HEK293 (cell line): Measurements from ENCODE around the gene CACNA1C.

ENCODE experiments used
- CTCF ChIA-PET: fragments of 350-600 bp; formaldehyde crosslinking; extraction: SDS; loops from one replicate; lab custom pipeline; 2021; ENCODE audit warnings: antibody characterized with exemption; lab: Yijun Ruan, JAX
- POLR2A ChIA-PET: fragments of 300-600 bp; formaldehyde crosslinking; extraction: SDS; loops from one replicate; lab custom pipeline; 2020; ENCODE audit warnings: antibody characterized with exemption, inconsistent platforms; lab: Yijun Ruan, JAX
- H3K27ac ChIP-seq: fragments of 200-500 bp; sonication (Bioruptor generic); 2 replicates; pipeline ENCODE4 v1.5.1; 2014; ENCODE audit warnings: low read depth, low read length, control low read depth, inconsistent platforms; ENCODE audit errors: extremely low read depth
- H3K36me3 ChIP-seq, 2 experiments: fragments of 200-500 bp in 1 of 2; sonication (Bioruptor generic) in 1 of 2; 1 replicate in 1 of 2; 2 replicates in 1 of 2; pipeline ENCODE4 v1.5.1; 2014 to 2017; ENCODE audit warnings: inconsistent platforms in 2 of 2, low read length in 2 of 2; ENCODE audit not compliant: control insufficient read depth in 2 of 2, insufficient read depth in 1 of 2
- H3K4me1 ChIP-seq: fragments of 200-500 bp; sonication (Bioruptor generic); 2 replicates; pipeline ENCODE4 v1.5.1; 2014; ENCODE audit warnings: mild to moderate bottlenecking, low read length, inconsistent platforms; ENCODE audit not compliant: control insufficient read depth, insufficient read depth
- H3K4me3 ChIP-seq: 2 replicates; pipeline ENCODE4 v1.5.1; 2011; ENCODE audit warnings: low read depth, mild to moderate bottlenecking, control low read depth, low read length, moderate library complexity
- H3K9me3 ChIP-seq: fragments of 200-500 bp; sonication (Bioruptor generic); 2 replicates; pipeline ENCODE4 v1.5.1; 2014; ENCODE audit warnings: low read depth, low read length, inconsistent platforms; ENCODE audit not compliant: control insufficient read depth, insufficient read depth
- MEIS1 ChIP-seq: sonication (generic); formaldehyde crosslinking; IDR thresholded peaks from 2 replicates; pipeline ENCODE4 v1.8.1; 2022; ENCODE audit warnings: missing genetic modification reagents, mild to moderate bottlenecking, borderline replicate concordance
- ZBTB48 ChIP-seq: fragments of 450-650 bp; formaldehyde crosslinking; IDR thresholded peaks from 2 replicates; pipeline ENCODE4 v1.5.1; 2016; ENCODE audit warnings: missing biosample characterization, missing genetic modification characterization
- ZNF214 ChIP-seq: fragments of 450-650 bp; formaldehyde crosslinking; IDR thresholded peaks from 2 replicates; pipeline ENCODE4 v1.5.1; 2017; ENCODE audit warnings: missing biosample characterization, mild to moderate bottlenecking, missing genetic modification characterization, borderline replicate concordance
- ZNF366 ChIP-seq: fragments of 450-650 bp; formaldehyde crosslinking; conservative IDR thresholded peaks from 2 replicates; pipeline ENCODE4 v1.5.1; 2016; ENCODE audit warnings: missing biosample characterization, missing genetic modification characterization
- ZNF555 ChIP-seq: fragments of 450-650 bp; formaldehyde crosslinking; conservative IDR thresholded peaks from 2 replicates; pipeline ENCODE4 v1.5.1; 2017; ENCODE audit warnings: missing biosample characterization, mild to moderate bottlenecking, missing genetic modification characterization, inconsistent platforms
- ZNF707 ChIP-seq: fragments of 450-650 bp; formaldehyde crosslinking; IDR thresholded peaks from 2 replicates; pipeline ENCODE4 v1.5.1; 2016; ENCODE audit warnings: missing biosample characterization, missing genetic modification characterization
- ZNF785 ChIP-seq: fragments of 450-650 bp; formaldehyde crosslinking; IDR thresholded peaks from 2 replicates; pipeline ENCODE4 v1.5.1; 2016; ENCODE audit warnings: missing biosample characterization, missing genetic modification characterization
- ZXDB ChIP-seq: fragments of 450-650 bp; formaldehyde crosslinking; IDR thresholded peaks from 2 replicates; pipeline ENCODE4 v1.5.1; 2016; ENCODE audit warnings: missing biosample characterization, missing genetic modification characterization
- TF ChIP-seq, protein P1 (sequence below): fragments of 450-650 bp; formaldehyde crosslinking; IDR thresholded peaks from 2 replicates; pipeline ENCODE4; 2016; ENCODE audit warnings: missing biosample characterization, missing genetic modification characterization
- TF ChIP-seq, protein P2 (sequence below): fragments of 450-650 bp; formaldehyde crosslinking; IDR thresholded peaks from 2 replicates; pipeline ENCODE4 v1.5.1; 2017; ENCODE audit warnings: missing biosample characterization, missing genetic modification characterization
- TF ChIP-seq, protein P3 (sequence below): fragments of 450-650 bp; formaldehyde crosslinking; IDR thresholded peaks from 2 replicates; pipeline ENCODE4 v1.5.1; 2016; ENCODE audit warnings: missing biosample characterization, missing genetic modification characterization, borderline replicate concordance
- TF ChIP-seq, protein P4 (sequence below): fragments of 450-650 bp; formaldehyde crosslinking; IDR thresholded peaks from 2 replicates; pipeline ENCODE4 v1.5.1; 2016; ENCODE audit warnings: missing biosample characterization, missing genetic modification characterization
- TF ChIP-seq, protein P5 (sequence below): fragments of 450-650 bp; formaldehyde crosslinking; IDR thresholded peaks from 2 replicates; pipeline ENCODE4 v1.5.1; 2016; ENCODE audit warnings: missing biosample characterization, missing genetic modification characterization
- TF ChIP-seq, protein P6 (sequence below): fragments of 450-650 bp; formaldehyde crosslinking; IDR thresholded peaks from 2 replicates; pipeline ENCODE4 v1.5.1; 2016; ENCODE audit warnings: missing biosample characterization, missing genetic modification characterization

Gene CACNA1C

DNA sequence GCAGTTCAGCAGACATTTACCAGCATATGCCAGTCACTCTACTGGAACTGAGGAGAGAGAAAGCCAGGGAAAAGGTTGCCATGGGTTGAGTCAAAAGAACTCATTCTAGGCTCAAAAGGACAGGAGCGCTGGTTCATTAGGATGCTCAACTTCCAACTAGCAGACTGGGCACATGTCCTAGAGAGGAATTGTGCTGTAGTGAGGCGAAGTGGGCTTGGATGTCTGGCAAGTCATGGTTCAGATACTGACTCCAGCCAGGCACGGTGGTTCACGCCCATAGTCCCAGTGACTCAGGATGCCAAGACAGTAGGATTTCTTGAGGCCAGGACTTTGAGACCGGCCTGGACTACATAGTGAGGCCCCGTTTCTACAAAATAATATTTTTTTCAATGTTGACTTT is 281.5 kb downstream of the CACNA1C start (continued):
- TF ChIP-seq, protein P1, sequence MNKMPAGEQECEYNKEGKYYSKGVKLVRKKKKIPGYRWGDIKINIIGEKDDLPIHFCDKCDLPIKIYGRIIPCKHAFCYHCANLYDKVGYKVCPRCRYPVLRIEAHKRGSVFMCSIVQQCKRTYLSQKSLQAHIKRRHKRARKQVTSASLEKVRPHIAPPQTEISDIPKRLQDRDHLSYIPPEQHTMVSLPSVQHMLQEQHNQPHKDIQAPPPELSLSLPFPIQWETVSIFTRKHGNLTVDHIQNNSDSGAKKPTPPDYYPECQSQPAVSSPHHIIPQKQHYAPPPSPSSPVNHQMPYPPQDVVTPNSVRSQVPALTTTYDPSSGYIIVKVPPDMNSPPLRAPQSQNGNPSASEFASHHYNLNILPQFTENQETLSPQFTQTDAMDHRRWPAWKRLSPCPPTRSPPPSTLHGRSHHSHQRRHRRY (tag by site-specific recombination), result no peak
- no peak for TF ChIP-seq ZNF366 (tag by site-specific recombination)
- TF ChIP-seq, all 188 proteins: peak for 0

DNA sequence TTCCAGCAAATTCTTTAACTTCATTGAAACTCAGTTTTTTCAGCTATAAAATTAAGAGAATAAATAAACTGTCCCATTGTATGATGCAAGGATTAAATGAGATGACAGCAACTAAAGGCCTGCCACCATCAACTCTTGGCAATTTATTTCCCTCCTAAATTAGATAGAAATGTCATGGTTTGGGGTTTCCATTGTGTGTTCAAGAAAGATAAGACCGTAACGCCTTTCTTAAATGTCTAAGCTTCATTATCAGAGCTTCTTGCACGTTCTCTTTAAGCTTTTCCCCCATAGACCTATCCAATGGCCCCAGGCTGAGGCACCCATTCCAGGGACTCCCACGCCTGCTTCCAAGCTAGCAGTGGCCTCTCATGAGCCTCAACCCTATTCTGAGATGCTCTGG is 281.9 kb downstream of the CACNA1C start:
- ChIA-PET POLR2A (no interaction called here), CTCF (interaction anchor here (0.8 to 1.0 kb wide), 2 partner anchors 25 to 277 kb away, joined by 3 read pairs; no protein-coding TSS in a partner anchor)
- Histone ChIP-seq H3K9me3 (no peaks in the 10 kb centered on the region), H3K4me3 (no peak overlapping the region), H3K36me3 (no peaks in the 10 kb centered on the region), H3K27ac (no peak overlapping the region)
- TF ChIP-seq, protein P2, sequence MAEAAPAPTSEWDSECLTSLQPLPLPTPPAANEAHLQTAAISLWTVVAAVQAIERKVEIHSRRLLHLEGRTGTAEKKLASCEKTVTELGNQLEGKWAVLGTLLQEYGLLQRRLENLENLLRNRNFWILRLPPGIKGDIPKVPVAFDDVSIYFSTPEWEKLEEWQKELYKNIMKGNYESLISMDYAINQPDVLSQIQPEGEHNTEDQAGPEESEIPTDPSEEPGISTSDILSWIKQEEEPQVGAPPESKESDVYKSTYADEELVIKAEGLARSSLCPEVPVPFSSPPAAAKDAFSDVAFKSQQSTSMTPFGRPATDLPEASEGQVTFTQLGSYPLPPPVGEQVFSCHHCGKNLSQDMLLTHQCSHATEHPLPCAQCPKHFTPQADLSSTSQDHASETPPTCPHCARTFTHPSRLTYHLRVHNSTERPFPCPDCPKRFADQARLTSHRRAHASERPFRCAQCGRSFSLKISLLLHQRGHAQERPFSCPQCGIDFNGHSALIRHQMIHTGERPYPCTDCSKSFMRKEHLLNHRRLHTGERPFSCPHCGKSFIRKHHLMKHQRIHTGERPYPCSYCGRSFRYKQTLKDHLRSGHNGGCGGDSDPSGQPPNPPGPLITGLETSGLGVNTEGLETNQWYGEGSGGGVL, result no peak
- TF ChIP-seq, protein P3, sequence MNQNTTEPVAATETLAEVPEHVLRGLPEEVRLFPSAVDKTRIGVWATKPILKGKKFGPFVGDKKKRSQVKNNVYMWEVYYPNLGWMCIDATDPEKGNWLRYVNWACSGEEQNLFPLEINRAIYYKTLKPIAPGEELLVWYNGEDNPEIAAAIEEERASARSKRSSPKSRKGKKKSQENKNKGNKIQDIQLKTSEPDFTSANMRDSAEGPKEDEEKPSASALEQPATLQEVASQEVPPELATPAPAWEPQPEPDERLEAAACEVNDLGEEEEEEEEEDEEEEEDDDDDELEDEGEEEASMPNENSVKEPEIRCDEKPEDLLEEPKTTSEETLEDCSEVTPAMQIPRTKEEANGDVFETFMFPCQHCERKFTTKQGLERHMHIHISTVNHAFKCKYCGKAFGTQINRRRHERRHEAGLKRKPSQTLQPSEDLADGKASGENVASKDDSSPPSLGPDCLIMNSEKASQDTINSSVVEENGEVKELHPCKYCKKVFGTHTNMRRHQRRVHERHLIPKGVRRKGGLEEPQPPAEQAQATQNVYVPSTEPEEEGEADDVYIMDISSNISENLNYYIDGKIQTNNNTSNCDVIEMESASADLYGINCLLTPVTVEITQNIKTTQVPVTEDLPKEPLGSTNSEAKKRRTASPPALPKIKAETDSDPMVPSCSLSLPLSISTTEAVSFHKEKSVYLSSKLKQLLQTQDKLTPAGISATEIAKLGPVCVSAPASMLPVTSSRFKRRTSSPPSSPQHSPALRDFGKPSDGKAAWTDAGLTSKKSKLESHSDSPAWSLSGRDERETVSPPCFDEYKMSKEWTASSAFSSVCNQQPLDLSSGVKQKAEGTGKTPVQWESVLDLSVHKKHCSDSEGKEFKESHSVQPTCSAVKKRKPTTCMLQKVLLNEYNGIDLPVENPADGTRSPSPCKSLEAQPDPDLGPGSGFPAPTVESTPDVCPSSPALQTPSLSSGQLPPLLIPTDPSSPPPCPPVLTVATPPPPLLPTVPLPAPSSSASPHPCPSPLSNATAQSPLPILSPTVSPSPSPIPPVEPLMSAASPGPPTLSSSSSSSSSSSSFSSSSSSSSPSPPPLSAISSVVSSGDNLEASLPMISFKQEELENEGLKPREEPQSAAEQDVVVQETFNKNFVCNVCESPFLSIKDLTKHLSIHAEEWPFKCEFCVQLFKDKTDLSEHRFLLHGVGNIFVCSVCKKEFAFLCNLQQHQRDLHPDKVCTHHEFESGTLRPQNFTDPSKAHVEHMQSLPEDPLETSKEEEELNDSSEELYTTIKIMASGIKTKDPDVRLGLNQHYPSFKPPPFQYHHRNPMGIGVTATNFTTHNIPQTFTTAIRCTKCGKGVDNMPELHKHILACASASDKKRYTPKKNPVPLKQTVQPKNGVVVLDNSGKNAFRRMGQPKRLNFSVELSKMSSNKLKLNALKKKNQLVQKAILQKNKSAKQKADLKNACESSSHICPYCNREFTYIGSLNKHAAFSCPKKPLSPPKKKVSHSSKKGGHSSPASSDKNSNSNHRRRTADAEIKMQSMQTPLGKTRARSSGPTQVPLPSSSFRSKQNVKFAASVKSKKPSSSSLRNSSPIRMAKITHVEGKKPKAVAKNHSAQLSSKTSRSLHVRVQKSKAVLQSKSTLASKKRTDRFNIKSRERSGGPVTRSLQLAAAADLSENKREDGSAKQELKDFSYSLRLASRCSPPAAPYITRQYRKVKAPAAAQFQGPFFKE (tag by site-specific recombination), result no peak
- no peak for TF ChIP-seq ZNF555 (tag by site-specific recombination)
- TF ChIP-seq, protein P4, sequence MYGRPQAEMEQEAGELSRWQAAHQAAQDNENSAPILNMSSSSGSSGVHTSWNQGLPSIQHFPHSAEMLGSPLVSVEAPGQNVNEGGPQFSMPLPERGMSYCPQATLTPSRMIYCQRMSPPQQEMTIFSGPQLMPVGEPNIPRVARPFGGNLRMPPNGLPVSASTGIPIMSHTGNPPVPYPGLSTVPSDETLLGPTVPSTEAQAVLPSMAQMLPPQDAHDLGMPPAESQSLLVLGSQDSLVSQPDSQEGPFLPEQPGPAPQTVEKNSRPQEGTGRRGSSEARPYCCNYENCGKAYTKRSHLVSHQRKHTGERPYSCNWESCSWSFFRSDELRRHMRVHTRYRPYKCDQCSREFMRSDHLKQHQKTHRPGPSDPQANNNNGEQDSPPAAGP (tag by site-specific recombination), result no peak
- no peak for TF ChIP-seq MEIS1
- TF ChIP-seq ZNF214 (tag by site-specific recombination), result no peak
- TF ChIP-seq ZNF785, result no peak
- TF ChIP-seq ZBTB48 (tag by site-specific recombination), result no peak
- TF ChIP-seq ZNF707 (tag by site-specific recombination), result no peak
- TF ChIP-seq, protein P5, sequence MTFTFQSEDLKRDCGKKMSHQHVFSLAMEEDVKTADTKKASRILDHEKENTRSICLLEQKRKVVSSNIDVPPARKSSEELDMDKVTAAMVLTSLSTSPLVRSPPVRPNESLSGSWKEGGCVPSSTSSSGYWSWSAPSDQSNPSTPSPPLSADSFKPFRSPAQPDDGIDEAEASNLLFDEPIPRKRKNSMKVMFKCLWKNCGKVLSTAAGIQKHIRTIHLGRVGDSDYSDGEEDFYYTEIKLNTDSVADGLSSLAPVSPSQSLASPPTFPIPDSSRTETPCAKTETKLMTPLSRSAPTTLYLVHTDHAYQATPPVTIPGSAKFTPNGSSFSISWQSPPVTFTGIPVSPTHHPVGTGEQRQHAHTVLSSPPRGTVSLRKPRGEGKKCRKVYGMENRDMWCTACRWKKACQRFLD (tag by site-specific recombination), result no peak
- TF ChIP-seq, protein P6, sequence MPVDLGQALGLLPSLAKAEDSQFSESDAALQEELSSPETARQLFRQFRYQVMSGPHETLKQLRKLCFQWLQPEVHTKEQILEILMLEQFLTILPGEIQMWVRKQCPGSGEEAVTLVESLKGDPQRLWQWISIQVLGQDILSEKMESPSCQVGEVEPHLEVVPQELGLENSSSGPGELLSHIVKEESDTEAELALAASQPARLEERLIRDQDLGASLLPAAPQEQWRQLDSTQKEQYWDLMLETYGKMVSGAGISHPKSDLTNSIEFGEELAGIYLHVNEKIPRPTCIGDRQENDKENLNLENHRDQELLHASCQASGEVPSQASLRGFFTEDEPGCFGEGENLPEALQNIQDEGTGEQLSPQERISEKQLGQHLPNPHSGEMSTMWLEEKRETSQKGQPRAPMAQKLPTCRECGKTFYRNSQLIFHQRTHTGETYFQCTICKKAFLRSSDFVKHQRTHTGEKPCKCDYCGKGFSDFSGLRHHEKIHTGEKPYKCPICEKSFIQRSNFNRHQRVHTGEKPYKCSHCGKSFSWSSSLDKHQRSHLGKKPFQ, result no peak
- TF ChIP-seq ZXDB (tag by site-specific recombination), result no peak
- TF ChIP-seq, all 188 proteins: peak for 0
- peaks cover 9% of the 10 kb centered on the region; the same call in 1 of the 2 replicates for H3K4me1 ChIP-seq
